ENCODE measurements around the gene LGALS3BP.
A peak's percentile ranks its signal among the peaks of the same experiment; 100 is the strongest.
"Not testable (repeated sequence)": the region's sequence is repeated elsewhere in the genome, so short reads cannot be mapped to it uniquely, and the experiment has no call there.

Gene LGALS3BP

GRCh38 chr17:78980624-78980972 is 875 bp upstream of the LGALS3BP start:
- no peak for DNase-seq (ENCODE audit: low spot score)

GRCh38 chr17:78977997-78978973 is 1.4 kb downstream of the LGALS3BP start:
- no peak for DNase-seq (ENCODE audit: low spot score)

GRCh38 chr17:78977681-78977943 is 2.1 kb downstream of the LGALS3BP start:
- DNase-seq (ENCODE audit: low spot score) = no peak

- no peak for DNase-seq (ENCODE audit: low spot score)
These were observed 2.6 kb downstream of the LGALS3BP start for GRCh38 chr17:78976907-78977680.

GRCh38 chr17:78974635-78975591 is 4.8 kb downstream of the LGALS3BP start:
- DNase-seq (ENCODE audit: low spot score) = peak; percentile 41

GRCh38 chr17:78973792-78974520 is 5.8 kb downstream of the LGALS3BP start:
- no peak for DNase-seq (ENCODE audit: low spot score)

GRCh38 chr17:78973196-78973595 is 6.5 kb downstream of the LGALS3BP start:
- DNase-seq (ENCODE audit: low spot score) = no peak

- no peak for DNase-seq (ENCODE audit: low spot score)
These were observed 7.1 kb downstream of the LGALS3BP start for GRCh38 chr17:78972507-78973105.

- DNase-seq (ENCODE audit: low spot score) = no peak
These were observed 7.8 kb downstream of the LGALS3BP start for GRCh38 chr17:78971756-78972506.

- DNase-seq (ENCODE audit: low spot score) = peak; percentile 70
These were observed 8.6 kb downstream of the LGALS3BP start for GRCh38 chr17:78970834-78971755.

GRCh38 chr17:78969865-78970264 is 9.9 kb downstream of the LGALS3BP start:
- no peak for DNase-seq (ENCODE audit: low spot score)

- no peak for DNase-seq (ENCODE audit: low spot score)
These were observed 11.9 kb downstream of the LGALS3BP start for GRCh38 chr17:78967782-78968362.

GRCh38 chr17:78966910-78967600 is 12.7 kb downstream of the LGALS3BP start:
- no peak for DNase-seq (ENCODE audit: low spot score)

- DNase-seq (ENCODE audit: low spot score) = no peak
These were observed 13.5 kb downstream of the LGALS3BP start for GRCh38 chr17:78966123-78966813.

- DNase-seq (ENCODE audit: low spot score) = no peak
These were observed 14.2 kb downstream of the LGALS3BP start for GRCh38 chr17:78965491-78965924.

GRCh38 chr17:78963378-78963777 is 16.3 kb downstream of the LGALS3BP start:
- DNase-seq (ENCODE audit: low spot score) = no peak

GRCh38 chr17:78962984-78963348 is 16.8 kb downstream of the LGALS3BP start:
- DNase-seq (ENCODE audit: low spot score) = not testable (repeated sequence)

Data from activated CD4-positive, alpha-beta T cell treated with anti-CD3 and anti-CD28 coated beads, Interleukin-2, Interleukin-4, amounts not matched to agents 100 ng/mL and 50 ng/mL, durations not matched to agents 16 hours and 8 hours (primary cell).